HEK293 (cell line): Measurements from ENCODE around the gene RBM18.

ENCODE experiments used
- CTCF ChIA-PET: fragments of 350-600 bp; formaldehyde crosslinking; extraction: SDS; loops from one replicate; lab custom pipeline; 2021; ENCODE audit warnings: antibody characterized with exemption; lab: Yijun Ruan, JAX
- POLR2A ChIA-PET: fragments of 300-600 bp; formaldehyde crosslinking; extraction: SDS; loops from one replicate; lab custom pipeline; 2020; ENCODE audit warnings: antibody characterized with exemption, inconsistent platforms; lab: Yijun Ruan, JAX
- H3K27ac ChIP-seq: fragments of 200-500 bp; sonication (Bioruptor generic); 2 replicates; pipeline ENCODE4 v1.5.1; 2014; ENCODE audit warnings: low read depth, low read length, control low read depth, inconsistent platforms; ENCODE audit errors: extremely low read depth
- H3K36me3 ChIP-seq, 2 experiments: fragments of 200-500 bp in 1 of 2; sonication (Bioruptor generic) in 1 of 2; 1 replicate in 1 of 2; 2 replicates in 1 of 2; pipeline ENCODE4 v1.5.1; 2014 to 2017; ENCODE audit warnings: inconsistent platforms in 2 of 2, low read length in 2 of 2; ENCODE audit not compliant: control insufficient read depth in 2 of 2, insufficient read depth in 1 of 2
- H3K4me1 ChIP-seq: fragments of 200-500 bp; sonication (Bioruptor generic); 2 replicates; pipeline ENCODE4 v1.5.1; 2014; ENCODE audit warnings: mild to moderate bottlenecking, low read length, inconsistent platforms; ENCODE audit not compliant: control insufficient read depth, insufficient read depth
- H3K4me3 ChIP-seq: 2 replicates; pipeline ENCODE4 v1.5.1; 2011; ENCODE audit warnings: low read depth, mild to moderate bottlenecking, control low read depth, low read length, moderate library complexity
- H3K9me3 ChIP-seq: fragments of 200-500 bp; sonication (Bioruptor generic); 2 replicates; pipeline ENCODE4 v1.5.1; 2014; ENCODE audit warnings: low read depth, low read length, inconsistent platforms; ENCODE audit not compliant: control insufficient read depth, insufficient read depth
- BCL11A ChIP-seq: fragments of 450-650 bp; formaldehyde crosslinking; IDR thresholded peaks from 2 replicates; pipeline ENCODE4 v1.5.1; 2016; ENCODE audit warnings: low read depth, missing biosample characterization, missing genetic modification characterization
- EGR2 ChIP-seq: fragments of 450-650 bp; formaldehyde crosslinking; IDR thresholded peaks from 2 replicates; pipeline ENCODE4 v1.5.1; 2016; ENCODE audit warnings: low read depth, missing biosample characterization, missing genetic modification characterization
- GLIS1 ChIP-seq: fragments of 450-650 bp; formaldehyde crosslinking; IDR thresholded peaks from 2 replicates; pipeline ENCODE4 v1.5.1; 2016; ENCODE audit warnings: missing biosample characterization, missing genetic modification characterization
- HOXC10 ChIP-seq: sonication (generic); formaldehyde crosslinking; IDR thresholded peaks from 2 replicates; pipeline ENCODE4 v1.8.1; 2023; ENCODE audit warnings: mild to moderate bottlenecking, missing genetic modification reagents
- MZF1 ChIP-seq: fragments of 450-650 bp; formaldehyde crosslinking; IDR thresholded peaks from 2 replicates; pipeline ENCODE4 v1.5.1; 2017; ENCODE audit warnings: missing biosample characterization, missing genetic modification characterization, borderline replicate concordance
- SALL2 ChIP-seq: fragments of 450-650 bp; formaldehyde crosslinking; IDR thresholded peaks from 2 replicates; pipeline ENCODE4 v1.5.0; 2017; ENCODE audit warnings: missing biosample characterization, mild to moderate bottlenecking, missing genetic modification characterization, borderline replicate concordance
- SP7 ChIP-seq: fragments of 450-650 bp; formaldehyde crosslinking; IDR thresholded peaks from 2 replicates; pipeline ENCODE4 v1.5.1; 2016; ENCODE audit warnings: missing biosample characterization, missing genetic modification characterization
- ZBTB1 ChIP-seq: fragments of 450-650 bp; formaldehyde crosslinking; IDR thresholded peaks from 2 replicates; pipeline ENCODE4 v1.5.1; 2016; ENCODE audit warnings: missing biosample characterization, missing genetic modification characterization
- ZBTB8A ChIP-seq: fragments of 450-650 bp; formaldehyde crosslinking; IDR thresholded peaks from 2 replicates; pipeline ENCODE4 v1.5.1; 2016; ENCODE audit warnings: missing biosample characterization, missing genetic modification characterization
- ZNF112 ChIP-seq: fragments of 450-650 bp; formaldehyde crosslinking; IDR thresholded peaks from 2 replicates; pipeline ENCODE4 v1.5.0; 2017; ENCODE audit warnings: missing biosample characterization, missing genetic modification characterization
- ZNF155 ChIP-seq: fragments of 450-650 bp; formaldehyde crosslinking; IDR thresholded peaks from 2 replicates; pipeline ENCODE4 v1.5.1; 2016; ENCODE audit warnings: missing biosample characterization, missing genetic modification characterization
- ZNF157 ChIP-seq: fragments of 450-650 bp; formaldehyde crosslinking; IDR thresholded peaks from 2 replicates; pipeline ENCODE4 v1.5.1; 2016; ENCODE audit warnings: missing biosample characterization, missing genetic modification characterization
- ZNF16 ChIP-seq: fragments of 450-650 bp; formaldehyde crosslinking; IDR thresholded peaks from 2 replicates; pipeline ENCODE4 v1.5.1; 2016; ENCODE audit warnings: low read depth, missing biosample characterization, missing genetic modification characterization
- ZNF174 ChIP-seq: fragments of 450-650 bp; formaldehyde crosslinking; IDR thresholded peaks from 2 replicates; pipeline ENCODE4 v1.5.0; 2017; ENCODE audit warnings: missing biosample characterization, mild to moderate bottlenecking, missing genetic modification characterization
- ZNF223 ChIP-seq: fragments of 450-650 bp; formaldehyde crosslinking; IDR thresholded peaks from 2 replicates; pipeline ENCODE4 v1.5.1; 2016; ENCODE audit warnings: missing biosample characterization, missing genetic modification characterization
- ZNF266 ChIP-seq: fragments of 450-650 bp; formaldehyde crosslinking; IDR thresholded peaks from 2 replicates; pipeline ENCODE4 v1.5.1; 2016; ENCODE audit warnings: missing biosample characterization, missing genetic modification characterization, low read depth
- ZNF416 ChIP-seq: fragments of 450-650 bp; formaldehyde crosslinking; IDR thresholded peaks from 2 replicates; pipeline ENCODE4 v1.5.1; 2016; ENCODE audit warnings: missing biosample characterization, missing genetic modification characterization
- ZNF423 ChIP-seq: fragments of 450-650 bp; formaldehyde crosslinking; IDR thresholded peaks from 2 replicates; pipeline ENCODE4 v1.5.1; 2016; ENCODE audit warnings: missing biosample characterization, missing genetic modification characterization
- ZNF433 ChIP-seq: fragments of 450-650 bp; formaldehyde crosslinking; IDR thresholded peaks from 2 replicates; pipeline ENCODE4 v1.5.1; 2016; ENCODE audit warnings: missing biosample characterization, missing genetic modification characterization, low read depth
- ZNF48 ChIP-seq: fragments of 450-650 bp; formaldehyde crosslinking; IDR thresholded peaks from 2 replicates; pipeline ENCODE4 v1.5.1; 2016; ENCODE audit warnings: missing biosample characterization, missing genetic modification characterization
- ZNF560 ChIP-seq: fragments of 450-650 bp; formaldehyde crosslinking; IDR thresholded peaks from 2 replicates; pipeline ENCODE4 v1.5.1; 2017; ENCODE audit warnings: missing biosample characterization, missing genetic modification characterization, borderline replicate concordance
- ZNF658 ChIP-seq: fragments of 450-650 bp; formaldehyde crosslinking; IDR thresholded peaks from 2 replicates; pipeline ENCODE4; 2016; ENCODE audit warnings: missing biosample characterization, missing genetic modification characterization
- ZNF660 ChIP-seq: fragments of 450-650 bp; IDR thresholded peaks from 2 replicates; pipeline ENCODE4 v1.5.1; 2018; ENCODE audit warnings: missing biosample characterization, mild to moderate bottlenecking, missing genetic modification characterization
- ZNF664 ChIP-seq: fragments of 450-650 bp; formaldehyde crosslinking; IDR thresholded peaks from 2 replicates; pipeline ENCODE4 v1.5.1; 2016; ENCODE audit warnings: missing biosample characterization, missing genetic modification characterization
- ZNF692 ChIP-seq: fragments of 450-650 bp; formaldehyde crosslinking; IDR thresholded peaks from 2 replicates; pipeline ENCODE4 v1.5.1; 2016; ENCODE audit warnings: missing biosample characterization, missing genetic modification characterization
- ZNF830 ChIP-seq: fragments of 450-650 bp; IDR thresholded peaks from 2 replicates; pipeline ENCODE4 v1.5.0; 2018; ENCODE audit warnings: missing biosample characterization, missing genetic modification characterization, low read depth, mild to moderate bottlenecking, moderate library complexity
- ZSCAN30 ChIP-seq: fragments of 450-650 bp; IDR thresholded peaks from 2 replicates; pipeline ENCODE4 v1.5.1; 2018; ENCODE audit warnings: missing biosample characterization, mild to moderate bottlenecking, missing genetic modification characterization, moderate library complexity
- TF ChIP-seq, protein P1 (sequence below): sonication (generic); formaldehyde crosslinking; IDR thresholded peaks from 2 replicates; pipeline ENCODE4 v1.8.1; 2022; ENCODE audit warnings: mild to moderate bottlenecking, moderate library complexity, missing genetic modification reagents

The RBM18 gene

GRCh38 chr9:122223435-122223834 is 41.2 kb downstream of the RBM18 start:
- no peak overlapping the region for H3K27ac ChIP-seq
- H3K4me3 ChIP-seq: no peak overlapping the region
- no peak for TF ChIP-seq ZBTB1 (tag by site-specific recombination)
- TF ChIP-seq ZNF658 (tag by site-specific recombination): no peak
- no peak for TF ChIP-seq ZNF560
- no peak for TF ChIP-seq ZNF416
- TF ChIP-seq ZNF266: no peak
- TF ChIP-seq GLIS1: no peak
- TF ChIP-seq, protein P1, sequence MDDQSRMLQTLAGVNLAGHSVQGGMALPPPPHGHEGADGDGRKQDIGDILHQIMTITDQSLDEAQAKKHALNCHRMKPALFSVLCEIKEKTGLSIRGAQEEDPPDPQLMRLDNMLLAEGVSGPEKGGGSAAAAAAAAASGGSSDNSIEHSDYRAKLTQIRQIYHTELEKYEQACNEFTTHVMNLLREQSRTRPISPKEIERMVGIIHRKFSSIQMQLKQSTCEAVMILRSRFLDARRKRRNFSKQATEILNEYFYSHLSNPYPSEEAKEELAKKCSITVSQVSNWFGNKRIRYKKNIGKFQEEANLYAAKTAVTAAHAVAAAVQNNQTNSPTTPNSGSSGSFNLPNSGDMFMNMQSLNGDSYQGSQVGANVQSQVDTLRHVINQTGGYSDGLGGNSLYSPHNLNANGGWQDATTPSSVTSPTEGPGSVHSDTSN (CRISPR knock-in tag): no peak
- TF ChIP-seq SP7 (tag by site-specific recombination): no peak
- TF ChIP-seq ZNF155 (tag by site-specific recombination): no peak
- TF ChIP-seq SALL2: no peak
- no peak for TF ChIP-seq ZNF830 (tag by site-specific recombination)
- TF ChIP-seq ZNF664 (tag by site-specific recombination): no peak
- no peak for TF ChIP-seq ZBTB8A
- TF ChIP-seq ZNF423 (tag by site-specific recombination): no peak
- no peak for TF ChIP-seq ZNF692 (tag by site-specific recombination)
- TF ChIP-seq ZSCAN30: no peak
- TF ChIP-seq ZNF16 (tag by site-specific recombination): no peak
- TF ChIP-seq, all 188 proteins: peak for 0
- ChIA-PET CTCF (interaction anchor here (0.8 kb wide), 1 partner anchor 98 kb away, joined by 3 read pairs; no protein-coding TSS in a partner anchor), POLR2A (no interaction called here)
- Histone ChIP-seq H3K4me1 (no peaks in the 10 kb centered on the region), H3K36me3 (no peaks in the 10 kb centered on the region), H3K9me3 (no peaks in the 10 kb centered on the region)

GRCh38 chr9:122222791-122223190 is 41.8 kb downstream of the RBM18 start:
- ChIA-PET CTCF (interaction anchor here (0.8 kb wide), 1 partner anchor 98 kb away, joined by 3 read pairs; no protein-coding TSS in a partner anchor), POLR2A (interaction anchor here (1.2 kb wide), 1 partner anchor 9 kb away, joined by 5 read pairs; no protein-coding TSS in a partner anchor)
- Histone ChIP-seq H3K4me1 (no peaks in the 10 kb centered on the region), H3K9me3 (no peaks in the 10 kb centered on the region), H3K27ac (no peak overlapping the region), H3K4me3 (no peak overlapping the region), H3K36me3 (no peaks in the 10 kb centered on the region)
- TF ChIP-seq ZNF433 (no peak), HOXC10 (no peak), ZNF157 (no peak), ZNF112 (tag by site-specific recombination) (no peak), ZNF48 (tag by site-specific recombination) (no peak), ZNF660 (tag by site-specific recombination) (no peak), BCL11A (tag by site-specific recombination) (no peak), ZNF174 (tag by site-specific recombination) (no peak), ZNF223 (tag by site-specific recombination) (no peak), ZSCAN30 (no peak), MZF1 (no peak), EGR2 (tag by site-specific recombination) (no peak)
